NCI-H748 (cell line): ENCODE data around the gene DELE1.

Source experiments
- DNase-seq: peaks from one replicate; lab custom pipeline; 2025; ENCODE audit not compliant: unreplicated experiment; lab: John Stamatoyannopoulos, UW

The DELE1 gene

DNA sequence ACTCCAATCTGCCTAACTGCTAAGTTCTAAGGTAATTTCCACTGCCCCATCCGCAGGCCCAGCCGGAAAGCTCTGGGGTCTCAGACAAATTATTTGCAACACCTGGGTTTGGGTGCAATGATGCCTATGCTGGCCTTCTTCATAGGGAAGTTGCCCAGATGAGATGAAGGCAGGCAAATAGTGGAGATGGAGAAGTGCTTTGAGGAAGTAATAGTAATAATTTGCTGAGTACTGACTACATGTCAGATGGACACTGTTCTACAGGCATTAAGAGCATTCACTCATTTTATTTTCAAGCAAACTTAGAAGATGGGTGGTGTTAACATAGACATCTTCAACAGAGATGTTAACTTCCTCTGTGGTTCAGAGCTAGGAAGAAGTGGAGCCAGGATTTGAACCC lies 30.5 kb downstream of the DELE1 start:
- DNase-seq = no peak

DNA sequence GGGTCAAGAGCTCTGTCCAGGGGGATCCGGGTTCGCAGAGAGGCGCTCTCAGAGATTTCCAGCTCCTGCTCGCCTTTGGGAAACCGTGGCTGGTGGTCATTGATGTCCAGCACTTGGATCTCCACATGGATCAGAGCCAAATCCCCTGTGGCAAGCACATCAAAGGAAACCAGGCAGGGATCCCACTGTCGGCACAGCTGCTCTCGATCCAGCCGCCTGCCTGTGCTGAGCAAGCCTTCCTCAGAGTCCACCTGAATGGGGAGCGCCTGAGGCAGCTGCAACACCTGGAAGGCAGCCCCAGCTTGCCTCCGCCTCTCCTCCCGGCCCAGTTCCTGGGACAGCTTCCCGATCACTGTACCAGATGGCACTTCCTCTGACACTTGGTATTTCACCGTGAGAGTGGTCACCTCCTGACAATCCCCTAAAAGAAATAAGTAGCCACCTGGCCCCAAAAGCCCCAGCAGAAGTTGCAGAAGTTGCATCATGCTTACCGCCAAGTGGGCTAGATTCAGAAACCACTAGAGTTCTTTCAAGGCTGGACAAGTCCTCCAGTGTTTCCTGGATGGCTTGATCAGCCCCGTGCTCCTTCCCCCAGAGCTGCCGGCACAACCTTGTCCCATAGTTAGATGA lies 33.8 kb downstream of the DELE1 start:
- DNase-seq = peak; percentile 4

GRCh38 chr5:141958113-141958512 lies 34.4 kb downstream of the DELE1 start, which contains the start of gene PCDH12:
TSS of gene PCDH12 (minus strand) at chr5:141958202. CDS start at chr5:141957851, 351 bp downstream.
- DNase-seq = peak; percentile 42

- DNase-seq = no peak
Measured at GRCh38 chr5:141958546-141959172, 35.0 kb downstream of the DELE1 start.

- no peak for DNase-seq
Measured at GRCh38 chr5:141960018-141960417, 36.3 kb downstream of the DELE1 start.

GRCh38 chr5:141960449-141961323 lies 37.0 kb downstream of the DELE1 start:
- peak; percentile 83 for DNase-seq

- no peak for DNase-seq
Measured at GRCh38 chr5:141961466-141961865, 37.8 kb downstream of the DELE1 start.

GRCh38 chr5:141963701-141964100 lies 40.0 kb downstream of the DELE1 start:
- DNase-seq = no peak

DNA sequence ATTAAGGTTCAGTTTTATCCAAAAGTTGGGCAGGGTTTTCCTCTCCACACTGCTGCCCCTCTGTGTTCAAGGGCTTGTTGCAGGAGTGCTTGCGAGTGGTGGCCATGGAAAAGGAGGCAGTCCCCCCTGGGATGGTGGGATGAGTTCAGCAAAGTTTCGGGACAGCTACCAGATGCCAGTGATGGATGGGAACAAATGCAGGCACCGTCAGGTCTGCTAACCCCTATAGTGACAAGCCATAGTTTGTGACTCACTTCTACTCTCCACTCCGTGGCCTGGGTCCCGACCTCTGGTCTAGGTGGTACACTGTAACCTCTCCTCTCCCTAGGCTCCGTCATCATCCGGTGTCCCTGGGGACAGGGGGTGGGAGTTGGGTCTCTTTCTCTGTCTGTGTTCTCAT lies 41.4 kb downstream of the DELE1 start:
- no peak for DNase-seq

GRCh38 chr5:141966275-141966962 lies 42.7 kb downstream of the DELE1 start:
- no peak for DNase-seq

DNA sequence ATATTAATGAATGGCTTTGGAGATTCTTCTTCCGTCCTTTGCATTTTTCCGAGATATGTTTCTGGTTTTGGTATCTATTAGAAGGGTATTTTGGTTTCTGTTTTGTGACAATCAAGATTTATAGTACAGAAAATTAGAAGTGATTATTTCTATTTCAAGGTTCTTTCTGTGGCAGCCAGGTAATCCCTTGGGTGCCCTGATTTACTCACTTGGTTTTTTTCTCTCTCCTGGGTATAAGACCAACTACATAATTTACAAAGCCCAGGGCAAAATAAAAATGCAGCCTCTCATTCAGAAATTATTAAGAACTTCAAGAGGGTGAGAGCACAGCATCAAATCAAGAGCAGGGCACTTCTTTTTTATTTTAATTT lies 43.3 kb downstream of the DELE1 start:
- DNase-seq = no peak

GRCh38 chr5:141968914-141969608 lies 45.4 kb downstream of the DELE1 start, which contains the start of gene RNF14:
TSS of gene RNF14 (plus strand) at chr5:141969105. CDS start at chr5:141973589, 4,484 bp downstream.
- DNase-seq = peak; percentile 91

DNA sequence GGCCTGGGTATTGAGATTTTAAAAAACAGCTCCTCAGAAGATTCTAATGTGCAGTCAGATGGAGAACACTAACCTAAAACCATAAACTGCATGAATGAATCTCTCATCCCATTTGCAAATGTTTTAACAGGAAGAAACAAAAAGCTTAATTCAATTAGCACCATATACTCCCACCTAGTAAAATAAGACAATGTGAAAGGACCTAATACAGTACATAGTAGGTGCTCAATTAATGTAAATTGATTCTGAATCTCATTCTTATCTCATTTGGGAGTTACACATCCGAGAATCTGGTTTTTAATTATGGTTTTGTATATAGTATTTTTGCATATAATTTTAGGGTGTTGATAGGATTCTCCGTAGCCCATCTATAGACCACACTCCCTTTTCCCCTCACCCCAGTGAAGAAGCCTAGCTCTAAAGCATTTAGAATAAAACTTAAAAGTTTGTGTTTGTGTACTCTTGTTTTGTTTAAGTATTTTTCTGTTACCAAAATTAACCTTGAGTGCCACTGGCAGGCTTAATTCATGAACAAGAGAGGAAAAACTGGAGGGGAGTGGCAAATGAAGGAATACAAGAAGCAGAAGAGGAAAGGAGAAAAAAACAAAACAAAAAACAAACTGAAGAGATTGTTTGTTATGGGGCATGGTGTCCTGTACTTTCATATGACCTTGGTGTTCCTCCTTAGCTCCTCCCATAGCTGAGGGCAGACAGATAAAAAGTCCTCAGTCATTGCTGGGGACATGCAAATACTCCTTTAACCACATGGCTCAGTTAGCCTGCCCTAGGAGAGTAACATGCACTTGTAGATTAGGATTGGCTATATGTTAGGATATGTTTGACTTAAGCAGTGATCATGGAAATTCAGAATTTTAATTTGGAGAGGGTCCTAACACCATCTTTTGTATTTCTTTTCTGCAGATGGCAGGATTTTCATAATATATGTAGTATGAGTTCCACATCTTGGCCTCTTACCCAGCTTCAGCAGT lies 46.4 kb downstream of the DELE1 start:
- no peak for DNase-seq

DNA sequence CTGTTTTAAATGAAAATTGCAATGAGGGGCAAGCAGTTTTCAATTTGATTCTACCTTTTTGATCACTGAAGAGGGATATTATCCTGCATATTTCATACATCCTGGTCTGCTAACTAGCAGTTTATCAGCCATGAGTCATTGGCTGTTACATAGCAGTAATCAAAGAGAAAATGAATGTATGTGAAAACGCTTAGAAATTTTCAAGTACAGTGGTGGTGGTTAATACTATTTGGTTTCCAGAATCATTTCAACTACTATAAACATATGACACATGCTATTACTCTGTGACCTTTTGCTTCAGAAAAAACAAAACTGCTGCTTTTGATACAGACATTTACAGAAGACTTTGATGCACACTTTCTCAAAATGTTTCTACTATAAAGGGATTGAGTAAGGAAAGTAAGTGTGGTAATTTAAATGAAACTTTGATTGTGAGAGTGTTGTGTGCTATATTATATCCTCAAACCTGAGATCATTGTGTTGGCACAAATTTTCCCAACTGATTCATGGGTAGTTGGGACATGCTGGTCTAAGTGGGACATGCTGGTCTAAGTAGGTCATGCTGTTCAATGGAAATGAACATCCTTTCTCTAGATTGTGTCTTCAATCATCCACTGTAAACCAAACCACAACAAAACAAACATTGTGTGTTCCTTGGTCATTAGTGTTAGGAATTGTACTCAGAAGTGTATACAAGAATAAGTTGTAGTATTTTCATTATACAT lies 50.4 kb downstream of the DELE1 start:
- DNase-seq = no peak

GRCh38 chr5:141976176-141976575 lies 52.5 kb downstream of the DELE1 start:
- no peak for DNase-seq

- DNase-seq = no peak
Measured at GRCh38 chr5:141978389-141978788, 54.7 kb downstream of the DELE1 start.

- DNase-seq = no peak
Measured at GRCh38 chr5:141982626-141983025, 59.0 kb downstream of the DELE1 start.

GRCh38 chr5:141986072-141986471 lies 62.4 kb downstream of the DELE1 start:
- no peak for DNase-seq

- no peak for DNase-seq
Measured at GRCh38 chr5:141989720-141990119, 66.0 kb downstream of the DELE1 start.
